MCF 10A (cell line): ENCODE data around the gene FNBP1. TPM values are rescaled to one million over a fixed set of nuclear protein-coding genes. Genes with fewer than 3 reads are reported as not detected.

Source experiments
- BruUV-seq: library from RNA; stranded (reverse); fragments of 400-500 nt; replicated peaks from 2 replicates; lab custom pipeline; 2021; lab: Mats Ljungman, UMichigan
- CTCF ChIA-PET: fragments of 300-600 bp; sonication (Branson Sonifier 250); formaldehyde crosslinking; extraction: SDS; loops from one replicate; lab custom pipeline; 2021; ENCODE audit warnings: antibody characterized with exemption, inconsistent platforms; lab: Yijun Ruan, JAX
- POLR2A ChIA-PET: fragments of 300-600, 350-650 bp; sonication (Branson Sonifier 250); formaldehyde crosslinking; extraction: SDS; loops from one replicate; lab custom pipeline; 2020; ENCODE audit warnings: antibody characterized with exemption, inconsistent platforms; lab: Yijun Ruan, JAX
- DNase-seq: peaks from one replicate; pipeline ENCODE4 v3.0.0-alpha.2; 2018; ENCODE audit not compliant: unreplicated experiment
- H3K27ac Mint-ChIP-seq: one replicate; pipeline ENCODE4 v1.8.0; 2022; ENCODE audit warnings: mild to moderate bottlenecking, low read depth, mixed read lengths; ENCODE audit not compliant: unreplicated experiment
- H3K27me3 Mint-ChIP-seq: one replicate; pipeline ENCODE4 v1.8.0; 2022; ENCODE audit warnings: mixed read lengths; ENCODE audit not compliant: insufficient read depth, unreplicated experiment
- H3K36me3 Mint-ChIP-seq: one replicate; pipeline ENCODE4 v1.8.0; 2022; ENCODE audit warnings: mild to moderate bottlenecking, moderate library complexity, mixed read lengths; ENCODE audit not compliant: insufficient read depth, unreplicated experiment
- H3K4me1 Mint-ChIP-seq: one replicate; pipeline ENCODE4 v1.8.0; 2022; ENCODE audit warnings: mixed read lengths; ENCODE audit not compliant: insufficient read depth, unreplicated experiment
- H3K4me3 Mint-ChIP-seq: one replicate; pipeline ENCODE4 v1.8.0; 2022; ENCODE audit warnings: mild to moderate bottlenecking, moderate library complexity, mixed read lengths; ENCODE audit not compliant: unreplicated experiment
- H3K9me3 Mint-ChIP-seq: one replicate; pipeline ENCODE4 v1.8.0; 2022; ENCODE audit warnings: mixed read lengths; ENCODE audit not compliant: unreplicated experiment
- CTCF ChIP-seq: fragments of 200-600 bp; IDR thresholded peaks from one replicate; pipeline ENCODE4 v1.8.0; 2022; ENCODE audit warnings: antibody characterized with exemption, mild to moderate bottlenecking; ENCODE audit not compliant: unreplicated experiment
- intact Hi-C: fragments of 100-400 bp; cut with micrococcal nuclease; formaldehyde crosslinking; loops from 2 replicates; pipeline ENCODE4 v1.14.1; 2022
- total RNA-seq: library from RNA; stranded (reverse); gene quantifications from 2 replicates; pipeline ENCODE4 v1.2.3, GENCODE V29; 2022

The FNBP1 gene
- total RNA-seq, 1 experiment from 2014 or later, result 24.4 TPM

- POLR2A ChIA-PET, result no interaction called here
Observed at GRCh38 chr9:129867136-129868022, 175.6 kb downstream of the FNBP1 start.

GRCh38 chr9:129866394-129867135 is 176.4 kb downstream of the FNBP1 start:
- Mint-ChIP-seq H3K36me3 (peaks cover 33% of the 10 kb centered on the region), H3K27ac (no peak overlapping the region), H3K4me1 (peaks cover 4% of the 10 kb centered on the region), H3K9me3 (no peaks in the 10 kb centered on the region), H3K27me3 (no peaks in the 10 kb centered on the region), H3K4me3 (no peak overlapping the region)
- no TSS peak for BruUV-seq
- intact Hi-C loops, result no loop called here
- no peak for DNase-seq
- ChIA-PET CTCF (interaction anchor here (0.6 kb wide), 1 partner anchor 24 kb away, joined by 3 read pairs; no protein-coding TSS in a partner anchor), POLR2A (no interaction called here)
- TF ChIP-seq CTCF, result no peak

More at GRCh38 chr9:129867136-129868022, 175.6 kb downstream of the FNBP1 start:
- Mint-ChIP-seq H3K9me3 (no peaks in the 10 kb centered on the region), H3K4me1 (no peaks in the 10 kb centered on the region), H3K27me3 (no peaks in the 10 kb centered on the region), H3K4me3 (no peak overlapping the region), H3K27ac (no peak overlapping the region), H3K36me3 (peaks cover 25% of the 10 kb centered on the region)
- DNase-seq, result no peak
- no TSS peak for BruUV-seq
- CTCF ChIA-PET, result no interaction called here
- no peak for TF ChIP-seq CTCF
- intact Hi-C loops, result no loop called here

GRCh38 chr9:129865668-129866320 is 177.2 kb downstream of the FNBP1 start:
- Mint-ChIP-seq H3K4me3 (no peak overlapping the region), H3K9me3 (no peaks in the 10 kb centered on the region), H3K27me3 (no peaks in the 10 kb centered on the region), H3K27ac (no peak overlapping the region), H3K36me3 (peaks cover 36% of the 10 kb centered on the region), H3K4me1 (peaks cover 5% of the 10 kb centered on the region)
- TF ChIP-seq CTCF, result no peak
- no peak for DNase-seq
- no TSS peak for BruUV-seq
- ChIA-PET POLR2A (no interaction called here), CTCF (interaction anchor here (0.6 kb wide), 1 partner anchor 25 kb away, joined by 3 read pairs; no protein-coding TSS in a partner anchor)
- intact Hi-C loops, result no loop called here
